ENCODE data around the gene INTS1.

The INTS1 gene

GRCh38 chr7:1430056-1430845, 73.9 kb downstream of the INTS1 start:
- Mint-ChIP-seq H3K4me1 (peaks cover 2% of the 10 kb centered on the region), H3K9me3 (no peaks in the 10 kb centered on the region), H3K27me3 (peaks cover 6% of the 10 kb centered on the region), H3K4me3 (no peak overlapping the region), H3K27ac (no peak overlapping the region), H3K36me3 (ENCODE audit: low read depth) (no peaks in the 10 kb centered on the region)
- DNase-seq (no peak), ATAC-seq (no peak)

GRCh38 chr7:1428941-1429501, 75.2 kb downstream of the INTS1 start:
- Mint-ChIP-seq H3K27ac (no peak overlapping the region), H3K27me3 (peaks cover 6% of the 10 kb centered on the region), H3K4me3 (no peak overlapping the region), H3K9me3 (no peaks in the 10 kb centered on the region), H3K36me3 (ENCODE audit: low read depth) (no peaks in the 10 kb centered on the region), H3K4me1 (peaks cover 2% of the 10 kb centered on the region)
- DNase-seq: no peak
- ATAC-seq: no peak

- H3K4me1 Mint-ChIP-seq: peaks cover 3% of the 10 kb centered on the region
- no peak overlapping the region for H3K27ac Mint-ChIP-seq
- ATAC-seq (no peak), DNase-seq (no peak)
- no peak overlapping the region for H3K4me3 Mint-ChIP-seq
- peaks cover 14% of the 10 kb centered on the region for H3K27me3 Mint-ChIP-seq
- H3K9me3 Mint-ChIP-seq: no peaks in the 10 kb centered on the region
- H3K36me3 Mint-ChIP-seq (ENCODE audit: low read depth): no peaks in the 10 kb centered on the region
These were observed 77.0 kb downstream of the INTS1 start for GRCh38 chr7:1427064-1427657.

GRCh38 chr7:1426474-1426873, 77.7 kb downstream of the INTS1 start:
- Mint-ChIP-seq H3K27me3 (peaks cover 13% of the 10 kb centered on the region), H3K4me3 (no peak overlapping the region), H3K4me1 (peaks cover 3% of the 10 kb centered on the region), H3K9me3 (no peaks in the 10 kb centered on the region), H3K36me3 (ENCODE audit: low read depth) (no peaks in the 10 kb centered on the region), H3K27ac (no peak overlapping the region)
- ATAC-seq (no peak), DNase-seq (no peak)

GRCh38 chr7:1425292-1426136, 78.7 kb downstream of the INTS1 start:
- no peaks in the 10 kb centered on the region for H3K9me3 Mint-ChIP-seq
- peaks cover 11% of the 10 kb centered on the region for H3K27me3 Mint-ChIP-seq
- DNase-seq (no peak), ATAC-seq (no peak)
- H3K36me3 Mint-ChIP-seq (ENCODE audit: low read depth): no peaks in the 10 kb centered on the region
- H3K4me3 Mint-ChIP-seq: no peak overlapping the region
- no peak overlapping the region for H3K27ac Mint-ChIP-seq
- H3K4me1 Mint-ChIP-seq: peaks cover 3% of the 10 kb centered on the region

GRCh38 chr7:1424041-1424440, 80.1 kb downstream of the INTS1 start:
- Mint-ChIP-seq H3K27me3 (peaks cover 10% of the 10 kb centered on the region), H3K36me3 (ENCODE audit: low read depth) (no peaks in the 10 kb centered on the region), H3K4me3 (no peak overlapping the region), H3K4me1 (peaks cover 6% of the 10 kb centered on the region), H3K9me3 (no peaks in the 10 kb centered on the region), H3K27ac (no peak overlapping the region)
- DNase-seq (no peak), ATAC-seq (no peak)

GRCh38 chr7:1423264-1423811, 80.9 kb downstream of the INTS1 start:
- ATAC-seq: no peak
- Mint-ChIP-seq H3K4me3 (no peak overlapping the region), H3K9me3 (no peaks in the 10 kb centered on the region)

GRCh38 chr7:1422512-1423263, 81.5 kb downstream of the INTS1 start:
- H3K9me3 Mint-ChIP-seq: no peaks in the 10 kb centered on the region
- H3K4me3 Mint-ChIP-seq: no peak overlapping the region
- H3K36me3 Mint-ChIP-seq (ENCODE audit: low read depth): no peaks in the 10 kb centered on the region
- no peak for ATAC-seq
- no peak for DNase-seq
- H3K4me1 Mint-ChIP-seq: peaks cover 15% of the 10 kb centered on the region
- H3K27me3 Mint-ChIP-seq: peaks cover 10% of the 10 kb centered on the region
- H3K27ac Mint-ChIP-seq: no peak overlapping the region

More at GRCh38 chr7:1423264-1423811, 80.9 kb downstream of the INTS1 start:
- H3K4me1 Mint-ChIP-seq: peaks cover 9% of the 10 kb centered on the region
- no peak overlapping the region for H3K27ac Mint-ChIP-seq
- peaks cover 10% of the 10 kb centered on the region for H3K27me3 Mint-ChIP-seq
- H3K36me3 Mint-ChIP-seq (ENCODE audit: low read depth): no peaks in the 10 kb centered on the region
- DNase-seq: no peak

GRCh38 chr7:1421946-1422345, 82.2 kb downstream of the INTS1 start:
- peaks cover 12% of the 10 kb centered on the region for H3K27me3 Mint-ChIP-seq
- ATAC-seq (no peak), DNase-seq (no peak)
- H3K4me3 Mint-ChIP-seq: no peak overlapping the region
- no peak overlapping the region for H3K27ac Mint-ChIP-seq
- H3K4me1 Mint-ChIP-seq: peaks cover 22% of the 10 kb centered on the region
- H3K9me3 Mint-ChIP-seq: no peaks in the 10 kb centered on the region
- no peaks in the 10 kb centered on the region for H3K36me3 Mint-ChIP-seq (ENCODE audit: low read depth)

GRCh38 chr7:1421020-1421790, 83.0 kb downstream of the INTS1 start:
- Mint-ChIP-seq H3K9me3 (no peaks in the 10 kb centered on the region), H3K4me1 (peaks cover 26% of the 10 kb centered on the region), H3K27ac (no peak overlapping the region), H3K4me3 (no peak overlapping the region), H3K27me3 (peaks cover 13% of the 10 kb centered on the region), H3K36me3 (ENCODE audit: low read depth) (no peaks in the 10 kb centered on the region)
- ATAC-seq: no peak
- DNase-seq: no peak

Measured in activated naive CD8-positive, alpha-beta T cell treated with anti-CD3 and anti-CD28 coated beads, Interleukin-2, amount 50 U/mL, for 24 hours (primary cell).